Measurements from ENCODE around the gene PLEKHG3.

PLEKHG3 gene

DNA sequence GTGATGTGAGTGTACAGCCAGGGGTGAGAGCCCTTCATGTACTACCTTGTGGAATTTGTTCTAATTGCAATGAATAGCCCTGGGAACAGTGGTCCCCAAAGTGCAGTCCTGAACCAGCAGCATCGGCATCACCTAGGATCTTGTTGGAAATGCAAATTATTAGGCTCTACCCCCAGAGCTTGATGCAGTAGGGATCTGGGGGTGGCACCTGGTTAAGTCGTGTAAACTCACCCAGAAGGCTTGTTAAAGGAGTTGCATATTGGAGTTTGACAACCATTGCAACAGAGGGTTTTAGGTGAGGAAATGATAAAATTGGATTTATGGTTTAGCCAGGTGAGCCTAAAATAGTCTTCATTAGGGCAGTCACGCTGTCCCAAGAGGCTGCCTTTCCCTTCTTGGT is 73.2 kb downstream of the PLEKHG3 start:
- no peak for DNase-seq (ENCODE audit: low read depth in 2 of 2, low spot score in 1 of 2)

DNA sequence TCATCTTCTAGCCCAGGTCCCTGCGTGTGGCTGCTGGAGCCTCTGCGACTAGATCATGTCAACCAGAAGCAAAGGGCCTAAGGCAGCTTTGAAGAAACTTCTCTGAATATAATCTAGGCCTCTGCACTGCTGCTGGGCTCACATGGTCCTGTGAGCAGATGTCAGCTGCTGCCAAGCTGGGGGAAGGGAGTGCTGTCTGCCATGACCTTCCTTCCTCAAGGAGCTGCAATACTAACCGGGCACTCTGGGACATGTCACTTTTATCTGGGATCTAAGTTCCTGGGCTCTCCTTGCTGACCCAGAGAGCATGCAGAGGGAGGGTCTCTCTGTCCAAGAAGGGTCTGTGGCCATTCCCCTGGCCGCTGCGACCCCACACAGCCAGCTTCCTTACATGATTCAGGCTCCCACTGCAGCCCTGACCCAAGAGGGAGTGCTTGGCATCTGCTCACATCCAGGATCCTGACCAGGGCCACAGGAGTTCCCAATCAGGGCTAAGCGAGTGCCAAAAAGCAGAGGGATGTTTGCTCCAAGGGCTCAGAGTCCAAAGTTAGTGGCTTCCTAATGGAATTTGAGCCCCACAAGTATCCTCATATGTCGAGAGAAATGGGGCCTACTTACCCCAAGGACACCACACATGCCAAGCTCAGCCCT is 74.0 kb downstream of the PLEKHG3 start:
- DNase-seq (ENCODE audit: low read depth in 2 of 2, low spot score in 1 of 2): no peak

DNA sequence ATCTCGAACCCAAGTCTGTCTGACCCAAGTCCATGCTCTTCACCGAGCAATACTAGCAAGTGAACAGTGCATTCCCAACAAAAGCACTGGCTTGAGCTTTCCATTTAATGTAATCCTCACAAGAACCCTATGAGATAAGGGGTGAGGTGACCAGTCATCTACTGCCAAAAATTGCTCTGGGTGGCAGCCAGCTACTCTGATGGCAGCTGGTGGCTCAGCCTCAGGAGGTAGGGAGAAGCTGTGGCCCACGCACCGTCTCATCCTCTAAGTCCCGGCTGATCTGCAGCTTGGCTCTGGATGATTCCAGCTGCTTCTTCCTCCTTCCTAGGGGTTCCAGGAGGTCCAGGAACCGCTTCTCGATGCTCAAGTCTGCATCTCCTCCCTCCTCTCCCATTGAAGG is 75.2 kb downstream of the PLEKHG3 start:
- no peak for DNase-seq (ENCODE audit: low read depth in 2 of 2, low spot score in 1 of 2)

DNA sequence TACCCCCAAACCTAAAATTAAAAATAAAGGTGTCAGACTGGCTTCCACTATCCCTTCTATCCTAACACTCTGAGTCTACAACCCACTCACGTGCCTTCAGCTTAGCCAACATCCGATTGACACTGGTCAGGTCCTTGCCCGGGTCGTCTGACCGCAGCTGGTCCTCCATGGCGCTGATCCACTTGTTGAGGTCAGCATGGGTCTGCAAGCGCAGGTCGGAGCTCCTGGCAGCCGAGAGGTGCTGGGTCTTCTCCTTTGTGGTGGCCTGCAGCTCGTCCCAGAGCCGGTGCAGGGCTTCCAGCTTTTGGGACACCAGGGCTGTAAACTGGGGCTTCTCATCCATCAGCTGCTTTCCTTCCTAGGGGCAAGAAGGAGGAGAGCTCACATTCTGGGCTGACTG is 78.0 kb downstream of the PLEKHG3 start:
- no peak for DNase-seq (ENCODE audit: low read depth in 2 of 2, low spot score in 1 of 2)

DNA sequence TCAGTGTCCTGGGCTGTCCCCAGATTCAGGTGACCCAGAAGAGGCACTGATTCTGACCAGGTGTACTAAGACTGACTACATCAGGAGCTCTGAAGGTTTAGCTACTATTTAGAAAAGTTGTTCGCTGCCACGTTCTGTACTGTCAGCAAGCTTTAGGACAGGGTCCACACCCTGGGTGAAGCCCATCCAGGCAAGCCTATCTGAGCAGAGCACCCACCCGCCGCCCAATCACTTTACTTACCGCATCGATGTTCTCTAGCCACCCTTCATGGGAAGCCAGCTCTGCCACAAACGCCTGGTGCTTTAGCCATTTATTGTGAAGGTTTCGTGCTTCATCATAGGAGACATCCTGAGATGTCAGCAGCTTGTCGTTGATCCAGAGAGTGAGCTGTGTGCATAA is 79.8 kb downstream of the PLEKHG3 start:
- no peak for DNase-seq (ENCODE audit: low read depth in 2 of 2, low spot score in 1 of 2)

DNA sequence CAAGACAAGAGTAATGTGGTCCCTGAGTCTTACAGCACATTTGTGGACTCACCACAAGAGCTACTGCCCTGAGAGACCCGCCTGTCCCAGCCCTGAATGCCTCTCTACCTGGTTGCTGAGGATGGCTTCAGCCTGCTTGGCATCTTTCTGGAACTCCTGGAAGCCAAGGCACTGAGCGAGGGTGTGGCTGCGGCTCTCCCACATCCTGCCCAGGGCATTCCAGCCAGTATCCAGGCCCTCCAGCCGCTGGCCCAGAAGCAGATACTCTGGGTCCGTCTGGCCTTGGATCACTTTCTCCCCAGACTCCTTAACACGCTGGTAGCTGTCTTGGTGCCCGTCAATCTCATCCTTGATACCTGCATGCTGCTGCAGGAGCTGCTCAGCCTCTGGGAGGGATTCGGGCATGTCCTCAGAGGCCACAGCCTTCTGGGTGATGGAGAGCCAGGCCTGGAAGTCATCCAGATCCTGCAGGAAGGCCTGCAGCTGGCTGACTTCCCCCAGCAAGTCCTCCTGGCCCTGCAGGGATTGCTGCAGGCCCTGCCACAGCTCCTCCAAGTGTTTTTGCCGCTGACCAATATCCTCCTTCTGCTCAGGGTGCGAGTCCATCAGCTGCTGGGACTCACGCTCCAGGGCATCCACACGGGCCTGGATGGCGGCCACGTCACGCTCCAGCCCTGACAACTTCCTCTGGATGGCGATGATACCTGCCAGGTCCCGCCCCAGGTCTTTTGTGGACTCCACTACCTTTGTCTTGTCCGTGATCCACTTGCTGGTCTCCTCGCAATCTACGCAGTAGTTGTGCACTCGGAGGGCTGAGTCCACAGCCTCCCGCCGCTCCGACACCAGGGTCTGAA is 82.3 kb downstream of the PLEKHG3 start:
- DNase-seq (ENCODE audit: low read depth in 2 of 2, low spot score in 1 of 2): no peak

DNA sequence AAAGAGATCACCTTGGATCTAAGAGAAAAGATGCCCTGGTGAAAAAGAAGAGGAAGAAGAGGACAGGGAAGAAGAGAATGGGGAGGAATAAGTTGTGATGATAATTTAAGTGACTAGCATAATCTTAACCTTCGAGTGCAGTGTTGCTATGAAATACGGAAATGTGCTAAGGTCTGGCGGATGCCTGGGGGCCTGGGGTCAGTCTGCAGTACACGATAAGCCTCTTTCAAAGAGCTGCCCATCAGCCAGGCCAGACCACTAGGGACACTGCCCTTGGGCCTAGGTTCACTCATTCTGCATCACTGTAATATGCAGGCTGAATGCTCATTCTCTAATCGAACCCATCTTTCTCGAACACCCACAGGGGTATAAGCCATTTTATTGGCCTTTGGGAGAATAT is 83.4 kb downstream of the PLEKHG3 start:
- no peak for DNase-seq (ENCODE audit: low read depth in 2 of 2, low spot score in 1 of 2)

- no peak for DNase-seq (ENCODE audit: low read depth in 2 of 2, low spot score in 1 of 2)
Observed at GRCh38 chr14:64788706-64789105, 84.5 kb downstream of the PLEKHG3 start.

DNA sequence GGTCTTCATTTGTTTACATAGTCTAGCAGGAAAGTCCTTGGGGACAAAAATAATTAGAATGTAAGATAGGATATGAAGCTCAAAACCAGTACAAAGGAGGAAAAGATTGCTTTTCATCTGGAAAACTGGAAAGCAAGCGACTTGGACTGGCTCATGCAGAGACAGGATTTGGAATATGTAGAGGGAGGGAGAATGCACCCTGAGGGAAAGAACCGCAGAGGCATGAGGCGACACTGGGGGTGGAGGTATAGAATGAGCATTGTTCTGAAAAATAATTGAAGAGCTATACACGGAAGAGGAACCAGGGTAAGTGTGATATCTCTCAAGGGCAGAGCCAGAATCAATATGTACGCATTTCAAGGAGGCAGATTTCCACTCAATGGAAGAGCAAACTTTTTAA is 85.5 kb downstream of the PLEKHG3 start:
- DNase-seq (ENCODE audit: low read depth in 2 of 2, low spot score in 1 of 2): no peak

DNA sequence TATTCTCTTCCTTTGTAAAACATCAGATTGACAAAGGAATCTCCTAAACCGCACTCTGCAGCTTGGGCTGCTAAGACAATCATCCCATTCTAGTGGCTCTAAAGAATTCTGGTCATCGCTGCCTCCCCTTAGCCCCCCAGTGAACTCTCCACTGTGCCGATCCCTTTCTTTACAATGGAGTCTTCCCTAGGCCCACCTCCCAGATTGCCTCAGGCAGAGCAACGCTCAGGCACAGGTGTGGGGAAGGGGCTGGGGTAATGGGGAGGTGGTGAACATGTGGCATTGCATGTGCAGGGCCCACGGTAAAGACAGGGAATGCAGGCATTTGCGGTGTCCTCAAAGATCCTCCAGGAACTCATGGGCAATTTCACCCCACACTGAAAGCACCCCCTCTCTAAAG is 86.3 kb downstream of the PLEKHG3 start:
- DNase-seq (ENCODE audit: low read depth in 2 of 2, low spot score in 1 of 2): no peak

DNA sequence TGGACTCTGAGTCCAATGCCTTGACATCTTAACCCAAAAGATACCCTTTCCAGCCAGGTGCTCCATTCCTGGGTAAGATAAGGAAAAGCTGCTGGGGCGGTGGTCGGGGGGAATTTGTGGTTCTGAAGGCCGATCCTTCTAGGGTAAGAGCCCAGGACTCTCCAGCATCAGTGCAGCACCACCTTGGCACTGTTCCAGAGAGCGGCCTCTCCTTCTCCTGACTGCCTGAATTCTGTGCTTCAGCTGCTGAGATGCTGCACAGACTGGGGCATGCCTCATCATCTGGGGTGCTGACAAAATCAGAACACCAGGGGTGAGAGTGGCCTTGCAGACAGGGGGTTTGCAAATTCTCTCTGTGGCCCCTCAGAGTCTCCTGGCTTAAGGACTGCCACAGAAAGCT is 88.0 kb downstream of the PLEKHG3 start:
- DNase-seq (ENCODE audit: low read depth in 2 of 2, low spot score in 1 of 2): no peak

DNA sequence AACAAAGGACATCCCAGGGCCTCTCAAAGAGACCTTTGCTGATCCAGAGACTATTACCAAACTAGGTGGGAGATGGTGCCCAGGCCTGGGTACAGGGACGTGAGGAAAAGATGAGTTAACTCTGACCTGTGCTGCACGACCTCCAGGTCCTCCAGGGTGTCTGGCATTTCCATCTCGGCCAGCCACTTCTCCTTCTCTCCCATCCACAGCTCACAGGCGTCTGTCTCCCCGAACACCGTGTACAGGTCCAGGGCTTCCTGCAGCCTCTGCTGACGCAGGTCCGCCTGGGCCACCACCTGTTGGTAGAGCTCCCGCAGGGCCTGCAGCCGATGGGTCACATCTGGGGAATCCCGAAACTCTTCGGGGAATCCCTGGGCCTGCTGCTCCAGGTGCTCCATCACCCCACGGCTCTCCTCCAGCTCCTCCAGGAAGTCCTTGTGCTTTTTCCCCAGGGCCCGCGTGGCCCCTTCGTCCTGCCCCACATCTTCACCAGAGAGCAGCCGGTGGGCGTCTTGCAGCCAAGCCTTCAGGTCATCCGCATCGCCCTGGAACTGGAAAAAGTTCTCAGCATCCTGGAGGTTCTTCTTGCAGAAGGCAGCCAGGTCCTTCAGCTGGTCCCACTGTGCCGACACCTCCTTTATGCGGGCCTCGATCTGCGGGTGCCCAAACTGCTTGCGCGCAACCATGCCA is 88.8 kb downstream of the PLEKHG3 start:
- no peak for DNase-seq (ENCODE audit: low read depth in 2 of 2, low spot score in 1 of 2)

GRCh38 chr14:64795211-64795610 is 91.0 kb downstream of the PLEKHG3 start:
- no peak for DNase-seq (ENCODE audit: low read depth in 2 of 2, low spot score in 1 of 2)

DNA sequence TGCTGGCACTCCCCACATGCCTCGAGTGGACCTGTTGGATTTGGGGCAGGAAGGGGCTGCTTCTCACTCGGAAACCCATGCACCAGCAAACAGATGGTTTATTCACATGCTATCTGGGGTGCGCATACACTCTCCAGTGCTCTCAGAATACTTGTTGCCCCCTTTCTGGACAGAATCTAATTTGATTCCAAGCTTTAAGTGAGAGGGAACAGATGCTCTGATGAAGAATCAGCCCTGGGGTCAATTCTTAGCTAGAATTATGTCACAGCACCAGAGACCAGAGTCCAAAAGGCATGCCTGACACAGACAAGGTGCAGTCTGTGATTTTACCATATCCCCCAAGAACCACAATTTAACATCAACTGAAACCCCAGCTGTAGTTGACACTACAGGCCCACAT is 91.7 kb downstream of the PLEKHG3 start:
- DNase-seq (ENCODE audit: low read depth in 2 of 2, low spot score in 1 of 2): no peak

GRCh38 chr14:64796369-64796768 is 92.1 kb downstream of the PLEKHG3 start:
- DNase-seq (ENCODE audit: low read depth in 2 of 2, low spot score in 1 of 2): no peak

DNA sequence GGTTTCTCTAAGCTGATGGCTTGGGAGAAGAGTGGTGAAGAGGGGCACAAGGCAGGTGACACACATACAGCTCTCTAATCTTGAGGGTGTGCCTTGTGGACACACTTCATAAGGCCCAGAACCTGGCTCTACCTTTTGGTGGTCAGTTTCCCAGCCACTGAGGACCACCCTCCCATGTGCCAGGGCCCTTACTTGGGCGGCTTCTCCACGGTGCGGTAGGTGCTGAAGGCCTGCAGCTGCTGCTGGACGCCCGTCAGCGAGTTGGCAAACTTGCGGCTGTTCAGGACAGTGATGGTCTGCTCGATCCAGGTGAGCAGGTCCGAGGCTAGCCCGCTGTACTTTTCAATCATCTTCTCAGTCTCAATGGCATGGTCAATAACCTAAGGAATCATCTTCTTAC is 95.3 kb downstream of the PLEKHG3 start:
- DNase-seq (ENCODE audit: low read depth in 2 of 2, low spot score in 1 of 2): no peak

All from stimulated activated CD8-positive, alpha-beta memory T cell treated with anti-CD3 and anti-CD28 coated beads, Interleukin-4, amount 100 ng/mL, for 4 hours (primary cell).